ENCODE data around the gene IL20. TPM values are rescaled to one million over a fixed set of nuclear protein-coding genes. Genes with fewer than 3 reads are reported as not detected.

Gene IL20
- total and polyA plus RNA-seq, 2 of the 8 experiments (the other 6 are each of a cell fraction or from before 2014, with no cell fraction given) = not detected

DNA sequence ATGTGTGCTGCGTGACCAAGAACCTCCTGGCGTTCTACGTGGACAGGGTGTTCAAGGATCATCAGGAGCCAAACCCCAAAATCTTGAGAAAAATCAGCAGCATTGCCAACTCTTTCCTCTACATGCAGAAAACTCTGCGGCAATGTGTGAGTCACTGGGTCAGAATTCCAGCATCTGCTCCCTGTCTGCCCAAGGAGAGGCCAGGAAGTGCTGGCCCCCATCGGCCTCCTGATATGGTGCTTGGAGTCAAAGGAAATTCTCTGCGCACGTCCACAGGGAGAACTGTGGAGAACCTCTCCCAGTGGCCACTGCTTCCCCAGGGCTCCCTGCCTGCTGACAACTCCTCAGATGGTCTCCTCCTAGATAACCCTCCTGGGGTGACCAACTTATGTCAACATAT, 25.6 kb upstream of the IL20 start (continued):
- no peak for TF ChIP-seq SP2 (IDR thresholded peaks at IDR 0.05; ENCODE audit: low read length)
- TF ChIP-seq, protein P1, sequence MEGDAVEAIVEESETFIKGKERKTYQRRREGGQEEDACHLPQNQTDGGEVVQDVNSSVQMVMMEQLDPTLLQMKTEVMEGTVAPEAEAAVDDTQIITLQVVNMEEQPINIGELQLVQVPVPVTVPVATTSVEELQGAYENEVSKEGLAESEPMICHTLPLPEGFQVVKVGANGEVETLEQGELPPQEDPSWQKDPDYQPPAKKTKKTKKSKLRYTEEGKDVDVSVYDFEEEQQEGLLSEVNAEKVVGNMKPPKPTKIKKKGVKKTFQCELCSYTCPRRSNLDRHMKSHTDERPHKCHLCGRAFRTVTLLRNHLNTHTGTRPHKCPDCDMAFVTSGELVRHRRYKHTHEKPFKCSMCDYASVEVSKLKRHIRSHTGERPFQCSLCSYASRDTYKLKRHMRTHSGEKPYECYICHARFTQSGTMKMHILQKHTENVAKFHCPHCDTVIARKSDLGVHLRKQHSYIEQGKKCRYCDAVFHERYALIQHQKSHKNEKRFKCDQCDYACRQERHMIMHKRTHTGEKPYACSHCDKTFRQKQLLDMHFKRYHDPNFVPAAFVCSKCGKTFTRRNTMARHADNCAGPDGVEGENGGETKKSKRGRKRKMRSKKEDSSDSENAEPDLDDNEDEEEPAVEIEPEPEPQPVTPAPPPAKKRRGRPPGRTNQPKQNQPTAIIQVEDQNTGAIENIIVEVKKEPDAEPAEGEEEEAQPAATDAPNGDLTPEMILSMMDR (IDR thresholded peaks at IDR 0.05; ENCODE audit: control extremely low read depth in 1 of 3, insufficient read depth in 1 of 3, low read depth in 1 of 3, low read length in 3 of 3) = no peak

Data from H1 (cell line).